K562 (cell line): ENCODE results near the gene CCT7. TPM values are rescaled to one million over a fixed set of nuclear protein-coding genes. Genes with fewer than 3 reads are reported as not detected.

Experiments used
- ATAC-seq: fragments of 200-7000 bp; cut with Tn5 transposase; 3 replicates; pipeline ENCODE4 v1.9.1; 2020; ENCODE audit warnings: moderate library complexity
- BruUV-seq: library from RNA; stranded (reverse); fragments of 400-500 nt; replicated peaks from 2 replicates; lab custom pipeline; 2021; lab: Mats Ljungman, UMichigan
- CTCF ChIA-PET: fragments of 300-600 bp; formaldehyde crosslinking; extraction: SDS; loops from one replicate; lab custom pipeline; 2021; ENCODE audit warnings: low intra/inter-chr PET ratio; lab: Yijun Ruan, JAX
- POLR2A ChIA-PET: fragments of 300-600, 350-650 bp; sonication (Branson Sonifier 250); formaldehyde crosslinking; extraction: SDS; loops from one replicate; lab custom pipeline; 2021; ENCODE audit warnings: antibody characterized with exemption, inconsistent platforms; lab: Yijun Ruan, JAX
- DNase-seq, 4 experiments: peaks; one replicate each; pipeline versions ENCODE4 v3.0.0 to v3.0.0-alpha.2; 2011 to 2018; ENCODE audit warnings: low spot score in 3 of 4, mixed read lengths in 3 of 4; ENCODE audit errors: extremely low read depth in 1 of 4
- FAIRE-seq: peaks from 2 replicates; lab custom pipeline; 2011; peaks lifted over from hg19 to GRCh38; lab: Jason Lieb, UNC
- H2AFZ ChIP-seq: 2 replicates; pipeline ENCODE4 v1.6.0; 2011; ENCODE audit warnings: low read depth, low read length, control low read depth, inconsistent platforms
- H3K27ac ChIP-seq: fragments of 200-600 bp; 3 replicates; pipeline ENCODE4 v1.8.0; 2011; ENCODE audit warnings: low read depth, mild to moderate bottlenecking, control low read depth, inconsistent platforms, low read length, moderate library complexity, mixed read lengths; ENCODE audit errors: extremely low read depth
- H3K27me3 ChIP-seq, 2 experiments: fragments of 300-600 bp in 1 of 2; 2 replicates in 1 of 2; 3 replicates in 1 of 2; pipeline versions ENCODE4 v1.6.0 to v1.8.0; 2011; ENCODE audit warnings: inconsistent platforms in 2 of 2, low read length in 2 of 2, mild to moderate bottlenecking in 1 of 2, mixed read lengths in 1 of 2, moderate library complexity in 1 of 2; ENCODE audit not compliant: control insufficient read depth in 2 of 2, insufficient read depth in 2 of 2
- H3K36me3 ChIP-seq: fragments of 300-600 bp; 3 replicates; pipeline ENCODE4 v1.8.0; 2011; ENCODE audit warnings: mild to moderate bottlenecking, low read length, inconsistent platforms; ENCODE audit not compliant: control insufficient read depth, insufficient read depth
- H3K4me1 ChIP-seq, 2 experiments: fragments of 200-600 bp in 1 of 2; replicated peaks in 1 of 2; 2 replicates in 1 of 2; 3 replicates in 1 of 2; pipeline versions ENCODE4 v1.5.1 to v1.8.0; 2011; ENCODE audit warnings: inconsistent platforms in 2 of 2, low read length in 2 of 2, mild to moderate bottlenecking in 1 of 2, mixed read lengths in 1 of 2, moderate library complexity in 1 of 2; ENCODE audit not compliant: control insufficient read depth in 2 of 2, insufficient read depth in 2 of 2
- H3K4me2 ChIP-seq: 2 replicates; pipeline ENCODE4 v1.6.1; 2011; ENCODE audit warnings: low read length, control low read depth, inconsistent platforms, mixed read lengths; ENCODE audit not compliant: insufficient read depth
- H3K4me3 ChIP-seq: fragments of 200-600 bp; sonication (generic), shearing (Covaris generic); 2 replicates; pipeline ENCODE4 v1.5.1; 2016; ENCODE audit warnings: control low read depth, inconsistent platforms
- H3K79me2 ChIP-seq: fragments of 200-600 bp; 3 replicates; pipeline ENCODE4 v1.8.0; 2011; ENCODE audit warnings: low read length, inconsistent platforms; ENCODE audit not compliant: control insufficient read depth, insufficient read depth
- H3K9ac ChIP-seq, 2 experiments: 2 replicates each; pipeline versions ENCODE4 v1.6.0 to v1.6.1; 2011; ENCODE audit warnings: low read depth in 2 of 2, low read length in 2 of 2, control low read depth in 1 of 2, inconsistent platforms in 1 of 2, mild to moderate bottlenecking in 1 of 2, mixed read lengths in 1 of 2; ENCODE audit not compliant: insufficient read depth in 1 of 2
- H3K9me1 ChIP-seq: one replicate; pipeline ENCODE4 v1.6.0; 2011; ENCODE audit warnings: inconsistent platforms, mild to moderate bottlenecking, low read length, moderate library complexity; ENCODE audit not compliant: control insufficient read depth, insufficient read depth
- H3K9me3 ChIP-seq: replicated peaks from 2 replicates; pipeline ENCODE4 v1.5.1; 2011; ENCODE audit warnings: low read depth, low read length, inconsistent platforms; ENCODE audit not compliant: control insufficient read depth, insufficient read depth
- H4K20me1 ChIP-seq: replicated peaks from 2 replicates; pipeline ENCODE4 v1.6.1; 2011; ENCODE audit warnings: low read length, inconsistent platforms, mixed read lengths; ENCODE audit not compliant: control insufficient read depth, insufficient read depth
- BRD4 ChIP-seq: fragments of 200-600 bp; sonication (generic); IDR thresholded peaks from 2 replicates; pipeline ENCODE4 v1.6.1; 2017; ENCODE audit warnings: inconsistent platforms
- CCNT2 ChIP-seq: IDR thresholded peaks from 2 replicates; pipeline ENCODE4 v1.6.1; 2011; ENCODE audit warnings: borderline replicate concordance, low read depth, mild to moderate bottlenecking, moderate library complexity, mixed read lengths, low read length; ENCODE audit not compliant: insufficient read length; ENCODE audit errors: extremely low read depth
- EWSR1 ChIP-seq: fragments of 450-650 bp; IDR thresholded peaks from 2 replicates; pipeline ENCODE4 v1.6.1; 2018; ENCODE audit warnings: borderline replicate concordance, mild to moderate bottlenecking, low read depth, moderate library complexity; ENCODE audit not compliant: partially characterized antibody
- FOXA3 ChIP-seq, 2 experiments: fragments of 450-650 bp in 1 of 2; sonication (generic) in 1 of 2; formaldehyde crosslinking; IDR thresholded peaks in 1 of 2; conservative IDR thresholded peaks in 1 of 2; 2 replicates each; pipeline versions ENCODE4 v1.4.0 to v1.8.0; 2020 to 2022; ENCODE audit warnings: mild to moderate bottlenecking in 2 of 2, missing genetic modification reagents in 1 of 2
- FOXO4 ChIP-seq: fragments of 450-650 bp; formaldehyde crosslinking; IDR thresholded peaks from 2 replicates; pipeline ENCODE4 v1.4.0; 2020; ENCODE audit warnings: mild to moderate bottlenecking, moderate library complexity
- HDGF ChIP-seq: fragments of 450-650 bp; IDR thresholded peaks from 2 replicates; pipeline ENCODE4 v1.6.1; 2016
- HOMEZ ChIP-seq: fragments of 250-450 bp; sonication (Bioruptor Pico); IDR thresholded peaks from 2 replicates; pipeline ENCODE4 v1.4.0; 2020; ENCODE audit warnings: mild to moderate bottlenecking, moderate library complexity
- HOXB6 ChIP-seq: fragments of 250-450 bp; sonication (Bioruptor Pico); IDR thresholded peaks from 2 replicates; pipeline ENCODE4 v1.5.1; 2022; ENCODE audit warnings: mild to moderate bottlenecking, borderline replicate concordance
- POLR2A ChIP-seq: fragments of 450-650 bp; conservative IDR thresholded peaks from 2 replicates; pipeline ENCODE4 v1.6.1; 2016
- SMARCA4 ChIP-seq: fragments of 450-650 bp; IDR thresholded peaks from 2 replicates; pipeline ENCODE4 v1.6.1; 2016
- TFE3 ChIP-seq: fragments of 450-650 bp; formaldehyde crosslinking; IDR thresholded peaks from 2 replicates; pipeline ENCODE4 v1.4.0; 2020; ENCODE audit warnings: mild to moderate bottlenecking, mixed read lengths
- THAP7 ChIP-seq: fragments of 250-450 bp; sonication (Bioruptor Pico); IDR thresholded peaks from 2 replicates; pipeline ENCODE4 v1.5.0; 2021
- XRCC4 ChIP-seq: IDR thresholded peaks from one replicate; pipeline ENCODE4 v1.6.1; 2011; ENCODE audit not compliant: insufficient read depth, insufficient read length; ENCODE audit errors: extremely low read depth
- ZNF140 ChIP-seq: fragments of 250-450 bp; sonication (Bioruptor Pico); IDR thresholded peaks from 2 replicates; pipeline ENCODE4 v1.8.0; 2021; ENCODE audit warnings: moderate library complexity, mild to moderate bottlenecking, inconsistent platforms
- ZNF282 ChIP-seq: sonication (generic); formaldehyde crosslinking; IDR thresholded peaks from 2 replicates; pipeline ENCODE4 v1.8.1; 2023; ENCODE audit warnings: missing genetic modification reagents
- ZNF766 ChIP-seq: fragments of 200-800 bp; sonication (Bioruptor generic); conservative IDR thresholded peaks from 2 replicates; pipeline ENCODE4 v1.6.1; 2016; ENCODE audit warnings: missing genetic modification characterization, missing compliant biosample characterization
- WGBS: fragments of 100-300 bp; shearing (Covaris generic); methylation state at CpG from one replicate; pipeline ENCODE4 v1.1.6; 2016; ENCODE audit warnings: low coverage, mixed read lengths; ENCODE audit not compliant: insufficient coverage; ENCODE audit errors: missing lambda C conversion rate; 5-methylcytosine and 5-hydroxymethylcytosine counted together
- in situ Hi-C: fragments of 300-500 bp; cut with MboI; formaldehyde crosslinking; loops from 4 replicates; pipeline ENCODE4 v1.15.0; 2018; ENCODE audit warnings: inconsistent platforms, mixed read lengths
- intact Hi-C: fragments of 100-400 bp; cut with micrococcal nuclease; formaldehyde crosslinking; loops from 2 replicates; pipeline ENCODE4 v1.14.2; 2022
- polyA plus RNA-seq, 8 experiments: library from polyadenylated mRNA; depleted of rRNA in 4 of 8; stranded (reverse) in 5 of 8; unstranded in 3 of 8; fragments of >200 nt; fragmentation: Nextera tagmentation in 2 of 8; fragmentation: Illumina TruSeq in 1 of 8; extraction: Ambion mirVana in 2 of 8; extraction: Trizol in 1 of 8; gene quantifications; 2 replicates each; pipeline versions ENCODE4 v1.2.1 to v1.2.3, GENCODE V29; 2011 to 2014; ENCODE audit warnings: inconsistent platforms in 1 of 8, missing spikeins in 1 of 8
- total RNA-seq, 7 experiments: library from RNA; depleted of rRNA in 6 of 7; stranded (reverse); fragments of >200 nt in 6 of 7; fragmentation: Illumina TruSeq in 2 of 7; extraction: Trizol in 2 of 7; gene quantifications; 2 replicates each; pipeline versions ENCODE4 v1.2.1 to v1.2.3, GENCODE V29; 2011 to 2021; ENCODE audit warnings: low replicate concordance in 1 of 7

Gene CCT7
- total and polyA plus RNA-seq, 9 of the 15 experiments (the other 6 are each of a cell fraction or from before 2014, with no cell fraction given): 326 to 856 (median 638) TPM

- no peaks in the 10 kb centered on the region for H3K9me3 ChIP-seq
- no peak overlapping the region for H2AFZ ChIP-seq
- 20% methylated on average over 1 of the region's 1 CpG for WGBS
- DNase-seq (no peak), ATAC-seq (no peak), FAIRE-seq (no peak)
- intact Hi-C loops (loop anchor here (5.0 to 10.0 kb wide), 2 partner anchors 79 to 272 kb away; no protein-coding TSS in a partner anchor), in situ Hi-C loops (no loop called here)
- no peak overlapping the region for H3K4me3 ChIP-seq
- peaks cover 6% of the 10 kb centered on the region; the same call in 1 of the 2 replicates for H4K20me1 ChIP-seq
- H3K4me1 ChIP-seq: peaks cover 2 to 22% of the 10 kb centered on the region in 2 experiments; a peak in 3 of 5 replicates
- H3K79me2 ChIP-seq: no peaks in the 10 kb centered on the region
- no peak overlapping the region for H3K4me2 ChIP-seq
- no TSS peak for BruUV-seq
- TF ChIP-seq HOXB6 (no peak), EWSR1 (no peak), XRCC4 (no peak), ZNF766 (CRISPR knock-in tag) (no peak), ZNF282 (CRISPR knock-in tag) (no peak), FOXA3 (CRISPR knock-in tag; conservative IDR thresholded peaks at IDR 0.05 in 1 of 2, IDR thresholded peaks at IDR 0.05 in 1 of 2) (no peak), ZNF140 (CRISPR knock-in tag) (no peak), POLR2A (no peak), TFE3 (CRISPR knock-in tag) (no peak), HDGF (no peak), FOXO4 (CRISPR knock-in tag) (no peak), SMARCA4 (no peak), THAP7 (no peak), BRD4 (no peak), HOMEZ (CRISPR knock-in tag) (no peak), CCNT2 (no peak)
- H3K9me1 ChIP-seq: no peaks in the 10 kb centered on the region
- POLR2A ChIA-PET: interaction anchor here (1.1 to 2.2 kb wide), 5 partner anchors 12 to 44 kb away, joined by 4 to 15 read pairs (median 8); partner anchors contain the start of gene CCT7
- no peaks in the 10 kb centered on the region for H3K27me3 ChIP-seq
- H3K27ac ChIP-seq: no peak overlapping the region
- no peak overlapping the region for H3K9ac ChIP-seq
- H3K36me3 ChIP-seq: peaks cover 32% of the 10 kb centered on the region
- CTCF ChIA-PET: no interaction called here
Observed at GRCh38 chr2:73256618-73256922, 22.5 kb downstream of the CCT7 start.
